H1 (cell line): ENCODE results near the gene GINS3. TPM values are rescaled to one million over a fixed set of nuclear protein-coding genes. Genes with fewer than 3 reads are reported as not detected.

ENCODE experiments used
- CTCF ChIA-PET: fragments of 300-600 bp; sonication (Branson Sonifier 250); formaldehyde crosslinking; loops from one replicate; lab custom pipeline; 2021; ENCODE audit not compliant: partially characterized antibody; lab: Charles Lee
- POLR2A ChIA-PET: fragments of 300-600 bp; sonication (Branson Sonifier 250); formaldehyde crosslinking; loops from one replicate; lab custom pipeline; 2021; ENCODE audit warnings: inconsistent platforms; ENCODE audit not compliant: partially characterized antibody; lab: Charles Lee
- DNase-seq, 2 experiments: peaks; one replicate each; pipeline versions ENCODE4 v3.0.0 to v3.0.0-alpha.2; 2010 to 2022; ENCODE audit warnings: low spot score in 2 of 2, low read depth in 1 of 2, mixed read lengths in 1 of 2
- FAIRE-seq: peaks from 2 replicates; lab custom pipeline; 2011; peaks lifted over from hg19 to GRCh38; lab: Jason Lieb, UNC
- H2AFZ ChIP-seq: 2 replicates; pipeline ENCODE4 v1.8.1; 2012; ENCODE audit warnings: low read length, inconsistent platforms
- H2AK5ac ChIP-seq: 2 replicates; pipeline ENCODE4 v1.6.1; 2013; ENCODE audit warnings: low read depth, low read length
- H2BK120ac ChIP-seq: replicated peaks from 2 replicates; pipeline ENCODE3; 2013; ENCODE audit warnings: low read depth, low read length, inconsistent platforms
- H2BK12ac ChIP-seq: 2 replicates; pipeline ENCODE4 v1.6.1; 2013; ENCODE audit warnings: low read depth, low read length
- H2BK15ac ChIP-seq: 2 replicates; pipeline ENCODE4 v1.6.1; 2013; ENCODE audit warnings: low read length
- H2BK20ac ChIP-seq: 2 replicates; pipeline ENCODE4 v1.6.1; 2013; ENCODE audit warnings: low read length
- H2BK5ac ChIP-seq: 2 replicates; pipeline ENCODE4 v1.6.1; 2013; ENCODE audit warnings: low read depth, low read length
- H3K14ac ChIP-seq: 2 replicates; pipeline ENCODE4 v1.6.1; 2013; ENCODE audit warnings: inconsistent platforms; ENCODE audit not compliant: insufficient read length
- H3K18ac ChIP-seq: 2 replicates; pipeline ENCODE4 v1.6.1; 2013; ENCODE audit warnings: low read length; ENCODE audit errors: extremely low read depth
- H3K23ac ChIP-seq: 2 replicates; pipeline ENCODE4 v1.6.1; 2013; ENCODE audit warnings: inconsistent platforms; ENCODE audit not compliant: insufficient read length
- H3K23me2 ChIP-seq: 2 replicates; pipeline ENCODE4 v1.6.1; 2013; ENCODE audit warnings: low read depth, low read length
- H3K27ac ChIP-seq: 2 replicates; pipeline ENCODE4 v1.6.1; 2011; ENCODE audit warnings: low read depth, low read length, inconsistent platforms
- H3K27me3 ChIP-seq, 4 experiments: replicated peaks in 1 of 4; 1 replicate in 1 of 4; 2 replicates in 3 of 4; pipeline versions ENCODE4 v1.6.1 to v1.8.1; 2011 to 2013; ENCODE audit warnings: low read length in 3 of 4, mild to moderate bottlenecking in 3 of 4, inconsistent platforms in 2 of 4, mixed read lengths in 2 of 4, moderate library complexity in 1 of 4; ENCODE audit not compliant: control insufficient read depth in 3 of 4, insufficient read depth in 3 of 4; ENCODE audit errors: extremely low read depth in 1 of 4
- H3K36me3 ChIP-seq, 4 experiments: 2 replicates each; pipeline versions ENCODE4 v1.6.1 to v1.8.1; 2011 to 2013; ENCODE audit warnings: mild to moderate bottlenecking in 4 of 4, low read length in 3 of 4, moderate library complexity in 2 of 4, control low read depth in 1 of 4, inconsistent platforms in 1 of 4; ENCODE audit not compliant: insufficient read depth in 4 of 4, control insufficient read depth in 2 of 4
- H3K4ac ChIP-seq: replicated peaks from 2 replicates; pipeline ENCODE3; 2013; ENCODE audit warnings: low read length, low read depth, mixed read lengths, inconsistent platforms; ENCODE audit not compliant: insufficient read length
- H3K4me1 ChIP-seq, 4 experiments: replicated peaks in 1 of 4; 1 replicate in 1 of 4; 2 replicates in 3 of 4; pipeline versions ENCODE4 v1.6.1 to v1.8.1; 2011 to 2013; ENCODE audit warnings: low read length in 3 of 4, inconsistent platforms in 2 of 4, mixed read lengths in 1 of 4; ENCODE audit not compliant: insufficient read depth in 4 of 4, control insufficient read depth in 3 of 4
- H3K4me2 ChIP-seq, 2 experiments: 2 replicates each; pipeline versions ENCODE4 v1.6.1 to v1.8.1; 2011 to 2013; ENCODE audit warnings: low read depth in 2 of 2, low read length in 2 of 2, control low read depth in 1 of 2, inconsistent platforms in 1 of 2, mild to moderate bottlenecking in 1 of 2; ENCODE audit not compliant: insufficient read depth in 1 of 2
- H3K4me3 ChIP-seq, 4 experiments: fragments of 200-600, 300-600 bp in 1 of 4; sonication (generic), shearing (Covaris generic), sonication (Bioruptor Twin) in 1 of 4; 2 replicates each; pipeline versions ENCODE4 v1.5.1 to v1.8.1; 2011 to 2016; ENCODE audit warnings: low read length in 4 of 4, low read depth in 3 of 4, control low read depth in 2 of 4, inconsistent platforms in 2 of 4, mild to moderate bottlenecking in 2 of 4, mixed read lengths in 1 of 4, moderate library complexity in 1 of 4; ENCODE audit not compliant: insufficient read depth in 2 of 4; ENCODE audit errors: extremely low read depth in 1 of 4
- H3K56ac ChIP-seq: replicated peaks from 2 replicates; pipeline ENCODE3; 2013; ENCODE audit warnings: low read depth, mild to moderate bottlenecking, mixed read lengths, low read length, inconsistent platforms; ENCODE audit not compliant: insufficient read length
- H3K79me1 ChIP-seq: 2 replicates; pipeline ENCODE4 v1.6.1; 2013; ENCODE audit warnings: low read depth, low read length, control low read depth
- H3K79me2 ChIP-seq, 2 experiments: 2 replicates each; pipeline versions ENCODE4 v1.6.1 to v1.8.1; 2012 to 2013; ENCODE audit warnings: low read length in 2 of 2, mild to moderate bottlenecking in 2 of 2, inconsistent platforms in 1 of 2; ENCODE audit not compliant: insufficient read depth in 2 of 2, control insufficient read depth in 1 of 2
- H3K9ac ChIP-seq, 4 experiments: replicated peaks in 1 of 4; 1 replicate in 1 of 4; 2 replicates in 3 of 4; pipeline versions ENCODE4 v1.6.1 to v1.8.1; 2011 to 2013; ENCODE audit warnings: low read depth in 3 of 4, low read length in 3 of 4, control low read depth in 2 of 4, mild to moderate bottlenecking in 2 of 4, moderate library complexity in 2 of 4, inconsistent platforms in 1 of 4; ENCODE audit errors: extremely low read depth in 1 of 4
- H3K9me3 ChIP-seq, 2 experiments: 2 replicates each; pipeline versions ENCODE4 v1.6.1 to v1.8.1; 2012 to 2013; ENCODE audit warnings: mild to moderate bottlenecking in 2 of 2, moderate library complexity in 2 of 2, control low read depth in 1 of 2, inconsistent platforms in 1 of 2, low read depth in 1 of 2, low read length in 1 of 2, mixed read lengths in 1 of 2; ENCODE audit not compliant: insufficient read depth in 2 of 2
- H4K20me1 ChIP-seq, 2 experiments: replicated peaks in 1 of 2; 2 replicates each; pipeline versions ENCODE3 to v1.8.1; 2011 to 2013; ENCODE audit warnings: inconsistent platforms in 2 of 2, low read length in 2 of 2, mild to moderate bottlenecking in 1 of 2; ENCODE audit not compliant: insufficient read depth in 2 of 2, control insufficient read depth in 1 of 2
- H4K5ac ChIP-seq: 2 replicates; pipeline ENCODE4 v1.6.1; 2013; ENCODE audit warnings: low read length, low read depth, mixed read lengths, inconsistent platforms; ENCODE audit not compliant: insufficient read length
- H4K8ac ChIP-seq: 2 replicates; pipeline ENCODE4 v1.8.0; 2013; ENCODE audit warnings: mild to moderate bottlenecking, moderate library complexity, low read length, inconsistent platforms; ENCODE audit not compliant: insufficient read depth; ENCODE audit errors: extremely low read depth
- H4K91ac ChIP-seq: replicated peaks from 2 replicates; pipeline ENCODE3; 2013; ENCODE audit warnings: low read length, mixed read lengths, inconsistent platforms; ENCODE audit not compliant: insufficient read length
- SP1 ChIP-seq: IDR thresholded peaks from 2 replicates; pipeline ENCODE4 v1.6.1; 2011; ENCODE audit warnings: low read depth, low read length
- USF2 ChIP-seq: IDR thresholded peaks from 2 replicates; pipeline ENCODE4 v1.6.1; 2011; ENCODE audit warnings: low read length, improper control_type of control experiment
- WGBS, 2 experiments: shearing (Covaris generic) in 1 of 2; methylation state at CpG; one replicate each; pipeline versions ENCODE4 v1.1.6 to v1.1.7; 2013 to 2015; ENCODE audit warnings: low lambda C conversion rate in 2 of 2, mixed read lengths in 2 of 2, inconsistent platforms in 1 of 2, low coverage in 1 of 2, missing lambda C conversion rate in 1 of 2; ENCODE audit not compliant: insufficient replicate concordance in 2 of 2, insufficient coverage in 1 of 2, insufficient read length in 1 of 2; ENCODE audit errors: extremely low coverage in 1 of 2, missing lambda C conversion rate in 1 of 2; 5-methylcytosine and 5-hydroxymethylcytosine counted together
- polyA plus RNA-seq, 7 experiments: library from polyadenylated mRNA; depleted of rRNA in 3 of 7; stranded (reverse) in 5 of 7; unstranded in 2 of 7; fragments of >200 nt in 5 of 7; fragments of 200-250 nt in 2 of 7; gene quantifications; 1 replicate in 5 of 7; 2 replicates in 1 of 7; 4 replicates in 1 of 7; pipeline versions ENCODE4 v1.2.1 to v1.2.3, GENCODE V29; 2011 to 2013; ENCODE audit warnings: missing spikeins in 2 of 7, mixed read lengths in 2 of 7
- total RNA-seq: library from RNA; stranded (reverse); fragmentation: NEBNext Ultra II Directional; extraction: Animal tissue kit (Norgen Biotek cat#: 25700); gene quantifications from 2 replicates; pipeline ENCODE4 v1.2.1, GENCODE V29; 2021

The GINS3 gene
- total and polyA plus RNA-seq, 2 of the 8 experiments (the other 6 are each of a cell fraction or from before 2014, with no cell fraction given) = 12.9 to 15.4 TPM

- no peak for DNase-seq
- Histone ChIP-seq H3K79me1 (no peaks in the 10 kb centered on the region), H4K91ac (no peak overlapping the region), H4K8ac (no peak overlapping the region), H2BK5ac (no peak overlapping the region), H3K27me3 (peaks cover 0 to 4% (median 0%) of the 10 kb centered on the region in 4 experiments; a peak in 1 of 7 replicates), H2AFZ (0 out of 2 replicates have a peak overlapping the region, but pooled peaks have one; percentile 66), H3K23me2 (no peaks in the 10 kb centered on the region; the same call in 1 of the 2 replicates), H3K56ac (no peak overlapping the region), H4K5ac (no peak overlapping the region), H2BK12ac (no peak overlapping the region), H3K14ac (no peak overlapping the region), H3K18ac (no peak overlapping the region), H3K79me2 (no peaks in the 10 kb centered on the region), H4K20me1 (no peaks in the 10 kb centered on the region), H3K4me1 (peaks cover 0 to 7% (median 3%) of the 10 kb centered on the region in 4 experiments; a peak in 3 of 7 replicates), H3K23ac (no peak overlapping the region), H3K9me3 (peaks cover 0 to 5% of the 10 kb centered on the region in 2 experiments; a peak in 2 of 4 replicates), H2BK15ac (no peak overlapping the region), H3K9ac (no peak overlapping the region), H2BK120ac (no peak overlapping the region), H3K4me3 (no peak overlapping the region), H3K4ac (no peak overlapping the region), H3K36me3 (no peaks in the 10 kb centered on the region), H3K4me2 (no peak overlapping the region), H2BK20ac (no peak overlapping the region)
- WGBS, 2 experiments = 70% methylated on average over 3 of the region's 3 CpGs; no CpG with 5 or more reads in 1 of the 2 experiments
- CTCF ChIA-PET = interaction anchor here (0.6 to 1.6 kb wide), 4 partner anchors 9 to 313 kb away, joined by 3 to 6 read pairs (median 3); no protein-coding TSS in a partner anchor
- TF ChIP-seq USF2 = no peak
- no peak for TF ChIP-seq SP1
- TF ChIP-seq, all 59 proteins: peak for 0
- Histone ChIP-seq H2AK5ac (no peak overlapping the region), H3K27ac (no peak overlapping the region)
- POLR2A ChIA-PET = no interaction called here
- FAIRE-seq = no peak
Measured at GRCh38 chr16:58348986-58349385, 43.3 kb upstream of the GINS3 start.
